Uterus (tissue), 2 donors: ENCODE results near the gene TP53I11.

Source experiments
- CTCF ChIP-seq, 4 experiments: fragments of 200-600 bp in 2 of 4; fragments of 450-650 bp in 2 of 4; sonication (generic) in 2 of 4; IDR thresholded peaks; one replicate each; pipeline ENCODE4 v1.5.1; 2016 to 2019; ENCODE audit warnings: antibody characterized with exemption in 4 of 4, mild to moderate bottlenecking in 2 of 4, moderate library complexity in 1 of 4
- POLR2A ChIP-seq, 2 donors: fragments of 450-650 bp; IDR thresholded peaks; one replicate each; pipeline ENCODE4 v1.6.1; 2016; ENCODE audit warnings: antibody characterized with exemption in 2 of 2, mild to moderate bottlenecking in 1 of 2, moderate library complexity in 1 of 2

GRCh38 chr11:44957040-44957515, 6.4 kb upstream of the TP53I11 start:
- TF ChIP-seq CTCF (IDR thresholded peaks at IDR 0.05) (no peak), POLR2A (IDR thresholded peaks at IDR 0.05) (no peak)
